T-cell (primary cell): ENCODE measurements around the gene GDF10. TPM values are rescaled to one million over a fixed set of nuclear protein-coding genes. Genes with fewer than 3 reads are reported as not detected.

ENCODE experiments used
- ATAC-seq, 4 experiments: fragments of 200-7000 bp in 3 of 4; fragments of 150-1000 bp in 1 of 4; cut with Tn5 transposase; replicated peaks in 1 of 4; 1 replicate in 3 of 4; 2 replicates in 1 of 4; pipeline ENCODE4 v1.10.0; 2021; ENCODE audit warnings: moderate library complexity in 3 of 4, mild to moderate bottlenecking in 2 of 4, moderate number of reproducible peaks in 1 of 4
- CTCF ChIA-PET, 2 donors: fragments of 300-600 bp; sonication (Branson Sonifier 250); formaldehyde crosslinking; loops; one replicate each; lab custom pipeline; 2022; ENCODE audit warnings: antibody characterized with exemption in 2 of 2; lab: Charles Lee
- POLR2A ChIA-PET, 2 donors: fragments of 300-600 bp; sonication (Branson Sonifier 250); formaldehyde crosslinking; loops; one replicate each; lab custom pipeline; 2022; ENCODE audit warnings: antibody characterized with exemption in 2 of 2; lab: Charles Lee
- DNase-seq, 35 experiments: peaks; one replicate each; pipeline versions ENCODE4 v3.0.0 to v3.0.0-alpha.2; 2013 to 2023
- H3K27ac ChIP-seq: one replicate; pipeline ENCODE4 v1.5.1; 2013; ENCODE audit warnings: low read length
- H3K27me3 ChIP-seq, 2 experiments: replicated peaks in 1 of 2; 1 replicate in 1 of 2; 2 replicates in 1 of 2; pipeline versions ENCODE4 v1.6.1 to v1.7.0; 2013; ENCODE audit warnings: low read length in 1 of 2, mixed read lengths in 1 of 2; ENCODE audit not compliant: control insufficient read depth in 2 of 2, insufficient read depth in 2 of 2; ENCODE audit errors: extremely low read depth in 1 of 2
- H3K36me3 ChIP-seq, 2 donors: 1 replicate in 1 of 2; 2 replicates in 1 of 2; pipeline versions ENCODE4 v1.6.1 to v1.7.0; 2013; ENCODE audit warnings: low read length in 1 of 2; ENCODE audit not compliant: control insufficient read depth in 2 of 2, insufficient read depth in 1 of 2; ENCODE audit errors: extremely low read depth in 1 of 2
- H3K4me1 ChIP-seq, 2 experiments: 1 replicate in 1 of 2; 2 replicates in 1 of 2; pipeline versions ENCODE4 v1.6.1 to v1.7.0; 2013; ENCODE audit warnings: low read length in 2 of 2, mixed read lengths in 1 of 2; ENCODE audit not compliant: insufficient read depth in 2 of 2, control insufficient read depth in 1 of 2; ENCODE audit errors: extremely low read depth in 1 of 2
- H3K4me3 ChIP-seq, 2 donors: 1 replicate in 1 of 2; 2 replicates in 1 of 2; pipeline versions ENCODE4 v1.5.1 to v1.7.0; 2013; ENCODE audit warnings: mild to moderate bottlenecking in 2 of 2, low read length in 1 of 2, moderate library complexity in 1 of 2; ENCODE audit not compliant: control insufficient read depth in 1 of 2; ENCODE audit errors: extremely low read depth in 1 of 2
- H3K9me3 ChIP-seq: 2 replicates; pipeline ENCODE4 v1.7.0; 2013
- H3K27ac Mint-ChIP-seq, 2 donors: one replicate each; pipeline ENCODE4 v1.8.0; 2020 to 2021; ENCODE audit warnings: mild to moderate bottlenecking in 2 of 2, mixed read lengths in 2 of 2
- H3K27me3 Mint-ChIP-seq, 2 donors: one replicate each; pipeline ENCODE4 v1.8.0; 2021 to 2022; ENCODE audit warnings: mixed read lengths in 2 of 2
- H3K36me3 Mint-ChIP-seq: one replicate; pipeline ENCODE4 v1.8.0; 2021; ENCODE audit warnings: mixed read lengths
- H3K4me1 Mint-ChIP-seq, 3 donors: one replicate each; pipeline ENCODE4 v1.8.0; 2020 to 2022; ENCODE audit warnings: mixed read lengths in 3 of 3, mild to moderate bottlenecking in 1 of 3
- H3K4me3 Mint-ChIP-seq, 3 donors: one replicate each; pipeline ENCODE4 v1.8.0; 2020 to 2022; ENCODE audit warnings: mild to moderate bottlenecking in 3 of 3, mixed read lengths in 3 of 3, moderate library complexity in 3 of 3
- H3K9me3 Mint-ChIP-seq, 3 donors: one replicate each; pipeline ENCODE4 v1.8.0; 2020 to 2022; ENCODE audit warnings: mixed read lengths in 3 of 3
- WGBS: methylation state at CpG from one replicate; pipeline ENCODE4 v1.1.5; 2013; ENCODE audit warnings: missing lambda C conversion rate; ENCODE audit not compliant: insufficient coverage; 5-methylcytosine and 5-hydroxymethylcytosine counted together
- total RNA-seq, 35 experiments: library from RNA in 6 of 35; stranded (reverse) in 6 of 35; fragments of 120-200 nt in 1 of 35; gene quantifications; one replicate each; pipeline versions ENCODE4 v1.2.1 to v1.2.4 and lab custom pipeline; 2013 to 2026

Gene GDF10
- total RNA-seq, 5 donors from 2014 or later (not counting 1 experiment from before 2014, with no cell fraction given) = 0.14 to 1.4 (median 0.46) TPM

DNA sequence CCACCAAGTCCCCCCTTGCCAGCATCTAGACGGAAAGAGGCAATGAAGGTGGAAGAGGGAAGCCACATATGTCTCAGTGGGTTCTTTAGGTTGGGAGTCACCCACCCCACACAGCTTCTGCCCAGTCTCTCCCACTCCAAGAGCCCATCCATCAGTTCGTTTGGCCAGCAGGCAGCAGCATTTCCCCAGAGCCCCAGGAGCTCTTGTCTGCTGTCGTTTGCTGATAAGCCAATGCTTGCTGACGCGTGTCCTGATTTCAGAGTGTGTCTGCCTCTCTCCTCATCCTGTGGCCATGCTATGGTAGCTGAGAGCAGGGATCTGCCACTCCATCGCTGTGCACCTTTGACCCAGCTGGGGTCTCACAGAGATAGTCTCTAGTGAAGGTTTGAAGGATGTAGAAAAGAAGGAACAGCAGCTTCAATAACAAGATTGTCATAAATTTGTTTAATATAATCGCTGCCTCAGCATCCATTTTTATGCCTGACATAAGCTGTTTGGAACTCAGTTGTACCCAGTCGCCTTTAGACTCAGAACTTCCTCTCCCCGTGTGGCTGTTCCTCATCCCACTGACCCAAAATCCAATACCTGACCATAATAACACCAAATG, 39.4 kb upstream of the GDF10 start:
- Histone ChIP-seq H3K4me3 (no peak overlapping the region), H3K9me3 (no peaks in the 10 kb centered on the region), H3K4me1 (peaks cover 44 to 72% of the 10 kb centered on the region in 2 experiments), H3K27ac (peak overlapping the region; percentile 88), H3K27me3 (no peaks in the 10 kb centered on the region), H3K36me3 (no peaks in the 10 kb centered on the region)
- peaks cover 89 to 96% (median 94%) of the 10 kb centered on the region in 3 donors for H3K4me1 Mint-ChIP-seq
- no peaks in the 10 kb centered on the region for H3K36me3 Mint-ChIP-seq
- 51% methylated on average over 6 of the region's 9 CpGs for WGBS
- ATAC-seq = peak in 1 of 4 experiments; percentile 19
- CTCF ChIA-PET = interaction anchor here (0.6 to 1.2 kb wide), 4 partner anchors 10 to 58 kb away, joined by 3 to 6 read pairs (median 3); no protein-coding TSS in a partner anchor
- H3K4me3 Mint-ChIP-seq = peak overlapping the region in 1 of 3 donors; percentile 64
- peak overlapping the region; percentile 98 to 99 for H3K27ac Mint-ChIP-seq
- H3K27me3 Mint-ChIP-seq = no peaks in the 10 kb centered on the region
- POLR2A ChIA-PET = interaction anchor here in 1 of 2 donors (1.1 kb wide), 1 partner anchor 13 kb away, joined by 5 read pairs; no protein-coding TSS in a partner anchor
- DNase-seq = peak in 5 of 35 experiments; percentile 15 to 45 (median 21)
- no peaks in the 10 kb centered on the region for H3K9me3 Mint-ChIP-seq

DNA sequence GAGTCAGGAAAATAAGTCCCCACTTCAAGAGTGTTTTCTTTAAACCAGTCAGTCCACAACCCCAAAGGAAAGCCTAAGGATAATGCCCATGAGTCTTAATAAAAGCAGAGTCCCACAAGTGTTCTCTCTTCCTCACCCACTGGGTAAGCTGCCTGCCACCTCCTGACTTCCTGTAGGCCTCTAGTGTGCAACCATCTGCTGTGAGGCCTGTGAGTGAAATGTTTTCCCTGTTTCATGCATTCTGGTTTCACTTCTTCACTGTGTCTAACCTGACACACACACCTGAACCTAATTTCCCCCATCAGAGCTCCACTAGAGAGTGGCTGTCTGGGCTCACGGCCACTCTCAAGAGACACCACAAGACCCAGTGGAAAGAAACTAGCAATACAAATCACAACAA, 38.9 kb upstream of the GDF10 start:
- H3K27me3 ChIP-seq = no peaks in the 10 kb centered on the region
- ChIA-PET CTCF (interaction anchor here in 1 of 2 donors (0.6 to 1.2 kb wide), 2 partner anchors 50 to 58 kb away, joined by 3 to 6 read pairs; no protein-coding TSS in a partner anchor), POLR2A (interaction anchor here in 1 of 2 donors (1.1 kb wide), 1 partner anchor 13 kb away, joined by 5 read pairs; no protein-coding TSS in a partner anchor)
- no peaks in the 10 kb centered on the region for H3K36me3 Mint-ChIP-seq
- no peak overlapping the region for H3K4me3 ChIP-seq
- no peaks in the 10 kb centered on the region for H3K9me3 Mint-ChIP-seq
- H3K36me3 ChIP-seq = no peaks in the 10 kb centered on the region
- no CpG with 5 or more reads among the region's 1 CpG for WGBS
- H3K4me1 ChIP-seq = peaks cover 44 to 67% of the 10 kb centered on the region in 2 experiments
- H3K4me1 Mint-ChIP-seq = peaks cover 89 to 96% (median 94%) of the 10 kb centered on the region in 3 donors
- DNase-seq (peak in 28 of 35 experiments; percentile 7 to 64 (median 32)), ATAC-seq (peak; percentile 67 to 76 (median 71))
- peak overlapping the region; percentile 88 for H3K27ac ChIP-seq
- H3K4me3 Mint-ChIP-seq = peak overlapping the region in 2 of 3 donors; percentile 13 to 64
- H3K27ac Mint-ChIP-seq = peak overlapping the region; percentile 98 to 99
- H3K27me3 Mint-ChIP-seq = no peaks in the 10 kb centered on the region
- no peaks in the 10 kb centered on the region for H3K9me3 ChIP-seq

DNA sequence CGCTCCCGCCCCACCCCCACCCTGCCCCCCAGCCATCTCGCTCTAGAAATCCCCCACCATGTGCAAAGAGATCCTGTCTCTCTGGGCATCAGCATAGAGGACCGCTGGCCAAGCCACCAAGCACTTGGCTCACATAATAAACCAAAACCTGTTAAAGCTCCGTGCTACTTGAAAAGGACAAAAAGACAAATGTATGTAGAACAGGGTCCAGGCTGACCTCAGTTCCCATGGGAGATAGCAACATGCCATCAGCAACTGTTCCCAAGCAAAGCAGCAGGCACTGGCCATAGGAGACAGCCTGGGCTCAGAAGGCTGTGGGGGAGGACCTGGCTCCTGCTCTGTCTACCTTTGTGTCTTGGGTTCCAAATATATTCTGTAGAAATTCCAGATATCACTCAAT, 38.4 kb upstream of the GDF10 start:
- Histone ChIP-seq H3K36me3 (no peaks in the 10 kb centered on the region), H3K9me3 (no peaks in the 10 kb centered on the region), H3K4me3 (no peak overlapping the region), H3K27me3 (no peaks in the 10 kb centered on the region), H3K27ac (peak overlapping the region; percentile 88), H3K4me1 (peaks cover 44 to 66% of the 10 kb centered on the region in 2 experiments)
- H3K4me3 Mint-ChIP-seq = peak overlapping the region in 2 of 3 donors; percentile 26 to 64
- ATAC-seq (no peak), DNase-seq (no peak)
- no peaks in the 10 kb centered on the region for H3K36me3 Mint-ChIP-seq
- no peaks in the 10 kb centered on the region for H3K27me3 Mint-ChIP-seq
- peak overlapping the region; percentile 98 to 99 for H3K27ac Mint-ChIP-seq
- WGBS = 83% methylated on average over 1 of the region's 5 CpGs
- peaks cover 87 to 96% (median 91%) of the 10 kb centered on the region in 3 donors for H3K4me1 Mint-ChIP-seq
- ChIA-PET POLR2A (no interaction called here), CTCF (interaction anchor here in 1 of 2 donors (1.2 kb wide), 1 partner anchor 50 kb away, joined by 3 read pairs; no protein-coding TSS in a partner anchor)
- no peaks in the 10 kb centered on the region for H3K9me3 Mint-ChIP-seq

DNA sequence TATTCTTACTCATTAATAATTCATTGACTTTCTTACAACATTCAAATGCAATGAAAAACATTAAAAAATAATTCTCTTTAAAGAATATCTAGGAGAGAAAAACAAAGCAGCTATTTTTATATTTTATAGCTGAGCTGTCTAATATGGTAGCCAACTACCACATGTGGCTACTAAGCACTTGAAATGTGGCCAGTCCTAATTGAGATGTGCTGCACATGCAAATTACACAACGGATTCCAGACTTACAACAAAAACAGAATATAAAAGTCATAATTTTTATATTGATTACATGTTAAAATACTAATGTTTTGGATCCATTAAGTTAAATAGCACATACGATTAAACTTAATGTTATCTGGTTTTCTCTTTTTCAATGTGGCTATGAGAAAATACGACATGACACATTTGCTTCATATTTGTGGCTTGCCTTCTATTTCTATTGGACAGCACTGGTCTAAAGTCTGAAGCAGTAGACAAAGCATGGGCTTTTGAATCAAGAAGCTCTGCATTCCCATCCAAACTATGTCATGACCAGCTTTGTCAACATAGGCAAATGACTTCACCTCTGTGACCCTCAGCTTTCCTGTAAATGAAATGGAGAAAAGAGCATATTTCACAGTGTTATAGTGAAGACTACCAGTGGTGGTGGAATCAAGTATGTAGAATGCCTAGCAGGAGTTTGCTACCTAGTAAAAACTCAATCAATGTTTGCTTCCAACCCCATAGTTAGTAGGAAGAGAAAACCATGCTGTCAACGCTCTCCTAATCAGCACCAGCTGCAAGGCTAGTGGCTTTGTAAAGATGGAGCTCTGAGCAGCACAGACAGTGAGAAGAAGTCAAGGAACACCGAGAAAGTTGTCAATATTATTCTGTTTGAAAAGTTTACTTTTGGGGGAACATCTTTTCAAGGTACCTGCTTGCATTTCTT, 37.1 kb upstream of the GDF10 start:
- ATAC-seq (no peak), DNase-seq (no peak)
- Mint-ChIP-seq H3K27me3 (no peaks in the 10 kb centered on the region), H3K9me3 (no peaks in the 10 kb centered on the region), H3K4me1 (peaks cover 82 to 91% (median 89%) of the 10 kb centered on the region in 3 donors), H3K36me3 (no peaks in the 10 kb centered on the region), H3K4me3 (peak overlapping the region in 1 of 3 donors; percentile 54), H3K27ac (peak overlapping the region; percentile 78 to 99)
- Histone ChIP-seq H3K4me3 (no peak overlapping the region), H3K27ac (no peak overlapping the region), H3K36me3 (no peaks in the 10 kb centered on the region), H3K9me3 (no peaks in the 10 kb centered on the region), H3K4me1 (peaks cover 34 to 55% of the 10 kb centered on the region in 2 experiments), H3K27me3 (no peaks in the 10 kb centered on the region)
- 100% methylated on average over 3 of the region's 5 CpGs for WGBS
- ChIA-PET POLR2A (no interaction called here), CTCF (no interaction called here)

DNA sequence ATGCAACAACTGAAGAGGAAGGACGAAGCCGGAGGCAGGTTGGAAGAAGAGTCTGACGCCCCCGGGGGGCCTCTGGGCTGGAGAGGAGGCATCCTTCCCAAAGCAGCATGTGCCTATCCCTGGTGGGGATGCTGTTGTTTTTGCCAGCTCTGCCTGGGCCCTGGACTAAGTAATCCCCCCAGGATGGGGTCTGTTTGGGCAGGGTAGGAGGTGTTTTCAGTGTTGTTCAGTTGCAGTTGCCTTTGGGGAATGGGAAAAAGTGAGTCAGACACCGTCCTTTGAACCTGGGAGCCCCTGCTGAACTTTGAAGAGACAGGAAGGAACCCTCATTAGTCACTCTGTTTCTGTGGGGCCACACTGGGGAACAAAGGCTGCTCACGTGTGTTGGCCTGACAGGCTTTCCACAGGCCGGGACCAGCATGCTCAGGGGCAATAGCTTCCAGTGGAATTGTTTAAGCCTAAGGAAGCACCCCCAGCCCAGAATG, 35.2 kb upstream of the GDF10 start:
- WGBS = 29% methylated on average over 5 of the region's 7 CpGs
- Histone ChIP-seq H3K27ac (peak overlapping the region; percentile 58), H3K9me3 (no peaks in the 10 kb centered on the region), H3K27me3 (no peaks in the 10 kb centered on the region), H3K4me3 (no peak overlapping the region), H3K36me3 (no peaks in the 10 kb centered on the region), H3K4me1 (peaks cover 19 to 39% of the 10 kb centered on the region in 2 experiments)
- Mint-ChIP-seq H3K9me3 (no peaks in the 10 kb centered on the region), H3K27me3 (no peaks in the 10 kb centered on the region), H3K27ac (peak overlapping the region; percentile 87 to 96), H3K36me3 (no peaks in the 10 kb centered on the region), H3K4me1 (peaks cover 77 to 82% (median 78%) of the 10 kb centered on the region in 3 donors), H3K4me3 (peak overlapping the region; percentile 35 to 57 (median 56))
- ChIA-PET CTCF (no interaction called here), POLR2A (no interaction called here)
- DNase-seq (peak in 8 of 35 experiments; percentile 7 to 64 (median 40)), ATAC-seq (peak; percentile 61 to 87 (median 84))

DNA sequence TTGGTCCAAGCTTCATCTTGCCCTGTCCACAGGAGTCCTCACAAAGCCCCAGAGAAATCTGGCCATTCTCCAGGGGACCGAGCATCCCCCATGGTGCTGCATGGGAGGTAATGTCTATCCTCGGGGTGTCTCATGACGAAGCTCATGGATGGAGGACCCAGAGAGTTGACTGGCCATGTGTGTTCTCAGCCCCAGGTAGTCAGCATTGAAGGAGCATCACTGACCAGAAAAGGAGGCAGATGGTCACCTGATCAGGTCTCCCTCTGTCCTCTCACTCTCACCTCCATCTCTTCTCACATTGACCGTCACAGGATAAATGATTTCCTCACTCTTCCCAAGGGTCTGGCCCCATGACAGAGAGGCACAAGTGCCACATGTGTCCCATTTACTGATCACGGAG, 33.4 kb upstream of the GDF10 start:
- CTCF ChIA-PET = interaction anchor here in 1 of 2 donors (1.1 kb wide), 1 partner anchor 11 kb away, joined by 3 read pairs; no protein-coding TSS in a partner anchor

More for the DNA sequence above, 33.4 kb upstream of the GDF10 start:
- ATAC-seq (no peak), DNase-seq (peak in 1 of 35 experiments; percentile 16)
- no peak overlapping the region for H3K4me3 ChIP-seq
- H3K4me1 ChIP-seq = peaks cover 7 to 22% of the 10 kb centered on the region in 2 experiments
- H3K27ac ChIP-seq = no peak overlapping the region
- H3K9me3 ChIP-seq = no peaks in the 10 kb centered on the region
- Mint-ChIP-seq H3K27ac (peak overlapping the region; percentile 6 to 78), H3K27me3 (no peaks in the 10 kb centered on the region), H3K4me1 (peaks cover 60 to 64% (median 61%) of the 10 kb centered on the region in 3 donors), H3K4me3 (no peak overlapping the region), H3K9me3 (no peaks in the 10 kb centered on the region), H3K36me3 (no peaks in the 10 kb centered on the region)
- 100% methylated on average over 4 of the region's 5 CpGs for WGBS
- no peaks in the 10 kb centered on the region for H3K27me3 ChIP-seq
- H3K36me3 ChIP-seq = no peaks in the 10 kb centered on the region
- POLR2A ChIA-PET = no interaction called here
